ENCODE results near the gene DSC1.

DNA sequence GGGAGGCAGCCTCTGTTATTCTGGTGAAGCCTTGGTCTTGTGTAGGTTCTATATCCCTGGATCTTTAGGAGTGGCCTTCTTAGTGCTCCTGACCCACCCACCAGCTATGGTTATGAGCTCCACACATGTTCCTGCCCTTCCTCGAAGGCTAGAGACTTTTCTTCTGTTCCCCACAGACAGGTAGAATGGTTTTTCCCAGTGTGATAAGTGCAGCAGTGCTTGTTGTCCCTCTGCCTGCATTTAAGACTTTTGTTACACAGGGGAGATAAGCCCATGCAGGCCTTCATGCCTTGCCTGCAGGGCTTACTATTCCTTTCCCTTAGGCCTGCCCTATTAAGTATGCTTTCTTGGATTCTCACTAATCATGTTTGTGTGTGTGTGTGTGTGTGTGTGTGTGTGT lies 48.4 kb upstream of the DSC1 start:
- TF ChIP-seq, protein P1, sequence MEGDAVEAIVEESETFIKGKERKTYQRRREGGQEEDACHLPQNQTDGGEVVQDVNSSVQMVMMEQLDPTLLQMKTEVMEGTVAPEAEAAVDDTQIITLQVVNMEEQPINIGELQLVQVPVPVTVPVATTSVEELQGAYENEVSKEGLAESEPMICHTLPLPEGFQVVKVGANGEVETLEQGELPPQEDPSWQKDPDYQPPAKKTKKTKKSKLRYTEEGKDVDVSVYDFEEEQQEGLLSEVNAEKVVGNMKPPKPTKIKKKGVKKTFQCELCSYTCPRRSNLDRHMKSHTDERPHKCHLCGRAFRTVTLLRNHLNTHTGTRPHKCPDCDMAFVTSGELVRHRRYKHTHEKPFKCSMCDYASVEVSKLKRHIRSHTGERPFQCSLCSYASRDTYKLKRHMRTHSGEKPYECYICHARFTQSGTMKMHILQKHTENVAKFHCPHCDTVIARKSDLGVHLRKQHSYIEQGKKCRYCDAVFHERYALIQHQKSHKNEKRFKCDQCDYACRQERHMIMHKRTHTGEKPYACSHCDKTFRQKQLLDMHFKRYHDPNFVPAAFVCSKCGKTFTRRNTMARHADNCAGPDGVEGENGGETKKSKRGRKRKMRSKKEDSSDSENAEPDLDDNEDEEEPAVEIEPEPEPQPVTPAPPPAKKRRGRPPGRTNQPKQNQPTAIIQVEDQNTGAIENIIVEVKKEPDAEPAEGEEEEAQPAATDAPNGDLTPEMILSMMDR (IDR thresholded peaks at IDR 0.05), result no peak
- no peak for TF ChIP-seq EZH2 (IDR thresholded peaks at IDR 0.05)
